ENCODE measurements around the gene HOOK2. TPM values are rescaled to one million over a fixed set of nuclear protein-coding genes. Genes with fewer than 3 reads are reported as not detected.

The HOOK2 gene
- total and polyA plus RNA-seq, 2 of the 13 experiments (the other 11 are each of a cell fraction or from before 2014, with no cell fraction given): 9.2 to 12.9 TPM

DNA sequence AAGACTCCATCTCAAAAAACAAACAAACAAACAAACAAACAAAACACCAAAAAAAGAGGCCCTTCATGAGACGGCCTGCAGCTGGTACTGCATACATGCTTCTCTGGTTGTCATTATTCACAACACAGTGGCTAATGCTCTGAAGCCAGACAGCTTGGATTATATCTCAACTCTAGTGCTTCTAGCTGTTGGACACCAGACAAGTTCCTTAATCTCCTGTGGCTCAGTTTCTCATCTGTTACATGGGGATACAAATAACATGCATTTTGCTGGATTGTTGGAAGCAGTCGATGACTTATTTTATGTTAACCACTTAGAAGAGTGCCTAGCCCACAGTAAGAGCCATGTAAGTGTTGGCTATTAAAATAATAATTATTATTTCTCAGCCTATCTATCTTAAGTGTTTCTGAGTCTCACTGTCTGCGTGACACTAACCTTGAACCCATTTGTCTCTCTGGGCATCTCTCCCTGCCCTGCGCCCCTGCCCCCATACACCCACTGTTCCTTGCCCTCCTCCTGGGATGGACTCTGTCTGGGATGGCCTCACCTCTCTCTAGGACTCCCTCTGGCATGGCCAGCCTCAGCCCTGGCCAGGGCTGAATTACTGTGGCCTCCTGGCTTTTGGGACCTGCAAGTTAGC lies 12.8 kb upstream of the HOOK2 start (continued):
- TF ChIP-seq, protein P1, sequence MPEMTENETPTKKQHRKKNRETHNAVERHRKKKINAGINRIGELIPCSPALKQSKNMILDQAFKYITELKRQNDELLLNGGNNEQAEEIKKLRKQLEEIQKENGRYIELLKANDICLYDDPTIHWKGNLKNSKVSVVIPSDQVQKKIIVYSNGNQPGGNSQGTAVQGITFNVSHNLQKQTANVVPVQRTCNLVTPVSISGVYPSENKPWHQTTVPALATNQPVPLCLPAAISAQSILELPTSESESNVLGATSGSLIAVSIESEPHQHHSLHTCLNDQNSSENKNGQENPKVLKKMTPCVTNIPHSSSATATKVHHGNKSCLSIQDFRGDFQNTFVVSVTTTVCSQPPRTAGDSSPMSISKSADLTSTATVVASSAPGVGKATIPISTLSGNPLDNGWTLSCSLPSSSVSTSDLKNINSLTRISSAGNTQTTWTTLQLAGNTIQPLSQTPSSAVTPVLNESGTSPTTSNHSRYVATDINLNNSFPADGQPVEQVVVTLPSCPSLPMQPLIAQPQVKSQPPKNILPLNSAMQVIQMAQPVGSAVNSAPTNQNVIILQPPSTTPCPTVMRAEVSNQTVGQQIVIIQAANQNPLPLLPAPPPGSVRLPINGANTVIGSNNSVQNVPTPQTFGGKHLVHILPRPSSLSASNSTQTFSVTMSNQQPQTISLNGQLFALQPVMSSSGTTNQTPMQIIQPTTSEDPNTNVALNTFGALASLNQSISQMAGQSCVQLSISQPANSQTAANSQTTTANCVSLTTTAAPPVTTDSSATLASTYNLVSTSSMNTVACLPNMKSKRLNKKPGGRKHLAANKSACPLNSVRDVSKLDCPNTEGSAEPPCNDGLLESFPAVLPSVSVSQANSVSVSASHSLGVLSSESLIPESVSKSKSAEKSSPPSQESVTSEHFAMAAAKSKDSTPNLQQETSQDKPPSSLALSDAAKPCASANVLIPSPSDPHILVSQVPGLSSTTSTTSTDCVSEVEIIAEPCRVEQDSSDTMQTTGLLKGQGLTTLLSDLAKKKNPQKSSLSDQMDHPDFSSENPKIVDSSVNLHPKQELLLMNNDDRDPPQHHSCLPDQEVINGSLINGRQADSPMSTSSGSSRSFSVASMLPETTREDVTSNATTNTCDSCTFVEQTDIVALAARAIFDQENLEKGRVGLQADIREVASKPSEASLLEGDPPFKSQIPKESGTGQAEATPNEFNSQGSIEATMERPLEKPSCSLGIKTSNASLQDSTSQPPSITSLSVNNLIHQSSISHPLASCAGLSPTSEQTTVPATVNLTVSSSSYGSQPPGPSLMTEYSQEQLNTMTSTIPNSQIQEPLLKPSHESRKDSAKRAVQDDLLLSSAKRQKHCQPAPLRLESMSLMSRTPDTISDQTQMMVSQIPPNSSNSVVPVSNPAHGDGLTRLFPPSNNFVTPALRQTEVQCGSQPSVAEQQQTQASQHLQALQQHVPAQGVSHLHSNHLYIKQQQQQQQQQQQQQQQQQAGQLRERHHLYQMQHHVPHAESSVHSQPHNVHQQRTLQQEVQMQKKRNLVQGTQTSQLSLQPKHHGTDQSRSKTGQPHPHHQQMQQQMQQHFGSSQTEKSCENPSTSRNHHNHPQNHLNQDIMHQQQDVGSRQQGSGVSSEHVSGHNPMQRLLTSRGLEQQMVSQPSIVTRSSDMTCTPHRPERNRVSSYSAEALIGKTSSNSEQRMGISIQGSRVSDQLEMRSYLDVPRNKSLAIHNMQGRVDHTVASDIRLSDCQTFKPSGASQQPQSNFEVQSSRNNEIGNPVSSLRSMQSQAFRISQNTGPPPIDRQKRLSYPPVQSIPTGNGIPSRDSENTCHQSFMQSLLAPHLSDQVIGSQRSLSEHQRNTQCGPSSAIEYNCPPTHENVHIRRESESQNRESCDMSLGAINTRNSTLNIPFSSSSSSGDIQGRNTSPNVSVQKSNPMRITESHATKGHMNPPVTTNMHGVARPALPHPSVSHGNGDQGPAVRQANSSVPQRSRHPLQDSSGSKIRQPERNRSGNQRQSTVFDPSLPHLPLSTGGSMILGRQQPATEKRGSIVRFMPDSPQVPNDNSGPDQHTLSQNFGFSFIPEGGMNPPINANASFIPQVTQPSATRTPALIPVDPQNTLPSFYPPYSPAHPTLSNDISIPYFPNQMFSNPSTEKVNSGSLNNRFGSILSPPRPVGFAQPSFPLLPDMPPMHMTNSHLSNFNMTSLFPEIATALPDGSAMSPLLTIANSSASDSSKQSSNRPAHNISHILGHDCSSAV (CRISPR knock-in tag; IDR thresholded peaks at IDR 0.05; ENCODE audit: borderline replicate concordance): no peak
- TF ChIP-seq PAWR (CRISPR knock-in tag; IDR thresholded peaks at IDR 0.05; ENCODE audit: borderline replicate concordance): no peak
- 0 out of 2 replicates have a peak, but pooled peaks have one; percentile 18 for TF ChIP-seq ZMYM4 (CRISPR knock-in tag; IDR thresholded peaks at IDR 0.05)
- TF ChIP-seq NPAS2 (CRISPR knock-in tag; IDR thresholded peaks at IDR 0.05; ENCODE audit: borderline replicate concordance): no peak
- no peak for TF ChIP-seq SRSF1 (optimal IDR thresholded peaks at IDR 0.05; ENCODE audit: low read depth, low read length)
- no peak for TF ChIP-seq ZNF713 (CRISPR knock-in tag; IDR thresholded peaks at IDR 0.05)
- no peak for TF ChIP-seq KDM4B (CRISPR knock-in tag; IDR thresholded peaks at IDR 0.05)
- no peak for TF ChIP-seq HDAC2 (CRISPR knock-in tag; IDR thresholded peaks at IDR 0.05)
- no peak for TF ChIP-seq WIZ (CRISPR knock-in tag; IDR thresholded peaks at IDR 0.05)
- TF ChIP-seq ZNF232 (CRISPR knock-in tag; IDR thresholded peaks at IDR 0.05; ENCODE audit: borderline replicate concordance): no peak

Data from HepG2 (cell line).